PC-3 (cell line): ENCODE data around the gene SMYD3. TPM values are rescaled to one million over a fixed set of nuclear protein-coding genes. Genes with fewer than 3 reads are reported as not detected.
"Not testable (repeated sequence)": the region's sequence is repeated elsewhere in the genome, so short reads cannot be mapped to it uniquely, and the experiment has no call there.

Source experiments
- ATAC-seq: fragments of 200-7000 bp; cut with Tn5 transposase; 2 replicates; pipeline ENCODE4 v1.9.1; 2020; ENCODE audit warnings: mild to moderate bottlenecking, moderate library complexity
- BruUV-seq: library from RNA; stranded (reverse); fragments of 400-500 nt; replicated peaks from 2 replicates; lab custom pipeline; 2021; lab: Mats Ljungman, UMichigan
- CTCF ChIA-PET: fragments of 300-600 bp; sonication (Branson Sonifier 250); formaldehyde crosslinking; loops from one replicate; lab custom pipeline; 2022; ENCODE audit warnings: antibody characterized with exemption; lab: Charles Lee
- POLR2A ChIA-PET: fragments of 300-600 bp; sonication (Branson Sonifier 250); formaldehyde crosslinking; loops from one replicate; lab custom pipeline; 2022; ENCODE audit warnings: antibody characterized with exemption; ENCODE audit not compliant: unreplicated experiment; lab: Charles Lee
- DNase-seq: peaks from one replicate; pipeline ENCODE4 v3.0.0-alpha.2; 2015
- H2AFZ ChIP-seq: fragments of 300-600 bp; sonication (generic); 2 replicates; pipeline ENCODE4 v1.6.0; 2016; ENCODE audit warnings: antibody characterized with exemption, low read length
- H3F3A ChIP-seq: fragments of 300-600 bp; sonication (generic); one replicate; pipeline ENCODE4 v1.6.0; 2017; ENCODE audit warnings: antibody characterized with exemption, low read length, control low read depth, mild to moderate bottlenecking; ENCODE audit not compliant: unreplicated experiment
- H3K27ac ChIP-seq: fragments of 300-600 bp; sonication (generic); 2 replicates; pipeline ENCODE4 v1.5.1; 2016; ENCODE audit warnings: mild to moderate bottlenecking, low read length
- H3K27me3 ChIP-seq: fragments of 300-600 bp; sonication (generic); 2 replicates; pipeline ENCODE4 v1.6.1; 2016; ENCODE audit warnings: low read length, mixed read lengths
- H3K36me3 ChIP-seq: fragments of 300-600 bp; sonication (generic); 2 replicates; pipeline ENCODE4 v1.6.1; 2016; ENCODE audit warnings: low read depth, mixed run types, low read length, mixed read lengths
- H3K4me1 ChIP-seq: fragments of 300-600 bp; sonication (generic); 2 replicates; pipeline ENCODE4 v1.5.1; 2016; ENCODE audit warnings: low read length; ENCODE audit not compliant: insufficient read depth
- H3K4me2 ChIP-seq: fragments of 300-600 bp; sonication (generic); 2 replicates; pipeline ENCODE4 v1.6.0; 2016; ENCODE audit warnings: low read length
- H3K4me3 ChIP-seq: fragments of 300-600 bp; sonication (generic); 2 replicates; pipeline ENCODE4 v1.5.1; 2016; ENCODE audit warnings: mild to moderate bottlenecking, low read length, mixed read lengths
- H3K79me2 ChIP-seq: fragments of 300-600 bp; sonication (generic); 2 replicates; pipeline ENCODE4 v1.6.1; 2017; ENCODE audit warnings: low read length, mixed read lengths
- H3K9ac ChIP-seq: fragments of 300-600 bp; sonication (generic); 2 replicates; pipeline ENCODE4 v1.6.0; 2016; ENCODE audit warnings: mild to moderate bottlenecking, low read length
- H3K9me2 ChIP-seq: fragments of 300-600 bp; sonication (generic); replicated peaks from 2 replicates; pipeline ENCODE4 v1.6.1; 2016; ENCODE audit warnings: mixed run types, low read length, mixed read lengths
- H3K9me3 ChIP-seq: fragments of 300-600 bp; sonication (generic); 2 replicates; pipeline ENCODE4 v1.6.1; 2016; ENCODE audit warnings: low read length, mixed read lengths
- H4K20me1 ChIP-seq: fragments of 300-600 bp; sonication (generic); 2 replicates; pipeline ENCODE4 v1.6.1; 2016; ENCODE audit warnings: low read length, mixed read lengths
- EZH2 ChIP-seq: fragments of 300-600 bp; sonication (generic); IDR thresholded peaks from one replicate; pipeline ENCODE4 v1.6.1; 2017; ENCODE audit warnings: antibody characterized with exemption, mild to moderate bottlenecking, low read length; ENCODE audit not compliant: unreplicated experiment
- EZH2phosphoT487 ChIP-seq: fragments of 300-600 bp; sonication (generic); IDR thresholded peaks from 2 replicates; pipeline ENCODE4 v1.6.1; 2018; ENCODE audit warnings: mild to moderate bottlenecking, antibody characterized with exemption, low read length, borderline replicate concordance
- intact Hi-C: fragments of 100-400 bp; cut with micrococcal nuclease; formaldehyde crosslinking; loops from 2 replicates; pipeline ENCODE4 v1.9.0; 2023
- total RNA-seq: library from RNA; depleted of rRNA; stranded (reverse); fragments of >200 nt; gene quantifications from 2 replicates; pipeline ENCODE4 v1.2.3, GENCODE V29; 2014
- TF ChIP-seq, protein P1 (sequence below): fragments of 300-600 bp; sonication (generic); conservative IDR thresholded peaks from 2 replicates; pipeline ENCODE4 v1.5.1; 2017; ENCODE audit warnings: antibody characterized with exemption, low read depth, mild to moderate bottlenecking, low read length

SMYD3 gene
- total RNA-seq, 1 experiment from 2014 or later: 33.0 TPM

DNA sequence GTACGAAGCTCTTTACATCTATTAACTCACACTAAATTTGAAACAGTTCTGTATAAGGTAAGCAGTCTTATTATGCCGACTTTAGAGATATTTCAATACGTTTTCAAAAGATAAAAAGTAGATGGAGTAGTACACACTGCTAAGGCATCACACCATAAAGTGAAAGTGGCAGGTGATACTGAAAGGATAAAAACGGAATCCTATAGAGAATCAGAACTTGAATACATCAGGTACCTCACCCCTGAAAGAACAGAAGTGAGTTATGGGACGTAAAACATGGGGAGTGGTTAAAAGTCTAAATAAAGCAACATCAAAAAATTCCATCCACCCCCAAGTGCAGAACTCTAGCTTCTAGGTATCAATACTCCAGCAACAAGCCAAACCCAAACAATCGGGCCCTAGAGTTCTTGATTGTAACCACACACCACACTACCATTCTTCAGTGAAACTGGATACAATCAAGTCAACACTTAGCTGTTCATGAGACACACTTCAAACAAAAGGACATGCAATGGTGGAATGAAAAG, 142.6 kb downstream of the SMYD3 start:
- POLR2A ChIA-PET: no interaction called here
- CTCF ChIA-PET: no interaction called here
- H3K4me2 ChIP-seq: no peak overlapping the region

DNA sequence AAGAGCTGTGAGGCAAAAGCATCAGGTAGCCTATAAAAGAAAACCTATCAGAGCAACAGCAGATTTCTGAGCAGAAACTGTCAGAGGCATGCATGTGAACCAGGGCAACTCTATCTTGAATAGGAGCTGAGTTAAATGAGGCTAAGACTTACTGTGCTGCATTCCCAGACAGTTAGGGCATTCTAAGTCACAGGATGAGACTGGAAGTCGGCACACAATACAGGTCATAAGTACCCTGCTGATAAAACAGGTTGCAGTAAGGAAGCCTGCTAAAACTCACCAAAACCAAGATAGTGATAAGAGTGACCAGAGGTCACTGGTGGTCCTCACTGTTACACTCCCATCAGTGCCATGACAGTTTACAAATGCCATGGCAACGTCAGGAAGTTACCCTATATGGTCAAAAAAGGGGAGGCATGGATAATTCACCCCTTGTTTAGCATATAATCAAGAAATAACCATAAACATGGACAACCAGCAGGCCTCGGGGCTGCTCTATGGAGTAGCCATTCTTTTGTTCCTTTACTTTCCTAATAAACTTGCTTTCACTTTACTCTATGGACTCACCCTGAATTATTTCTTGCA, 150.0 kb downstream of the SMYD3 start:
- H3K9me2 ChIP-seq, H2AFZ ChIP-seq, H3K27ac ChIP-seq, intact Hi-C loops, POLR2A ChIA-PET, H3K27me3 ChIP-seq, H3K9ac ChIP-seq, H3K9me3 ChIP-seq, BruUV-seq, H3K4me1 ChIP-seq, CTCF ChIA-PET, H3K36me3 ChIP-seq, H3K4me3 ChIP-seq, H4K20me1 ChIP-seq, H3F3A ChIP-seq, H3K4me2 ChIP-seq: not testable (repeated sequence)
- DNase-seq (peak; percentile 28), ATAC-seq (peak; percentile 38)
- H3K79me2 ChIP-seq: peaks cover 20% of the 10 kb centered on the region

More for the DNA sequence above, 142.6 kb downstream of the SMYD3 start:
- no peaks in the 10 kb centered on the region for H3K27me3 ChIP-seq
- intact Hi-C loops: no loop called here
- peaks cover 6% of the 10 kb centered on the region; the same call in 1 of the 2 replicates for H3K79me2 ChIP-seq
- H3K27ac ChIP-seq: no peak overlapping the region
- H3K9me3 ChIP-seq: no peaks in the 10 kb centered on the region
- no peaks in the 10 kb centered on the region for H4K20me1 ChIP-seq
- no peak for TF ChIP-seq EZH2phosphoT487
- no peak for TF ChIP-seq EZH2
- TF ChIP-seq, protein P1, sequence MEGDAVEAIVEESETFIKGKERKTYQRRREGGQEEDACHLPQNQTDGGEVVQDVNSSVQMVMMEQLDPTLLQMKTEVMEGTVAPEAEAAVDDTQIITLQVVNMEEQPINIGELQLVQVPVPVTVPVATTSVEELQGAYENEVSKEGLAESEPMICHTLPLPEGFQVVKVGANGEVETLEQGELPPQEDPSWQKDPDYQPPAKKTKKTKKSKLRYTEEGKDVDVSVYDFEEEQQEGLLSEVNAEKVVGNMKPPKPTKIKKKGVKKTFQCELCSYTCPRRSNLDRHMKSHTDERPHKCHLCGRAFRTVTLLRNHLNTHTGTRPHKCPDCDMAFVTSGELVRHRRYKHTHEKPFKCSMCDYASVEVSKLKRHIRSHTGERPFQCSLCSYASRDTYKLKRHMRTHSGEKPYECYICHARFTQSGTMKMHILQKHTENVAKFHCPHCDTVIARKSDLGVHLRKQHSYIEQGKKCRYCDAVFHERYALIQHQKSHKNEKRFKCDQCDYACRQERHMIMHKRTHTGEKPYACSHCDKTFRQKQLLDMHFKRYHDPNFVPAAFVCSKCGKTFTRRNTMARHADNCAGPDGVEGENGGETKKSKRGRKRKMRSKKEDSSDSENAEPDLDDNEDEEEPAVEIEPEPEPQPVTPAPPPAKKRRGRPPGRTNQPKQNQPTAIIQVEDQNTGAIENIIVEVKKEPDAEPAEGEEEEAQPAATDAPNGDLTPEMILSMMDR: no peak
- no peak overlapping the region for H2AFZ ChIP-seq
- no peak overlapping the region for H3K4me3 ChIP-seq
- H3K36me3 ChIP-seq: no peaks in the 10 kb centered on the region
- H3F3A ChIP-seq: no peaks in the 10 kb centered on the region
- H3K9ac ChIP-seq: no peak overlapping the region
- no peaks in the 10 kb centered on the region for H3K4me1 ChIP-seq
- DNase-seq: no peak
- no TSS peak for BruUV-seq
- no peak for ATAC-seq
- H3K9me2 ChIP-seq: no peaks in the 10 kb centered on the region

DNA sequence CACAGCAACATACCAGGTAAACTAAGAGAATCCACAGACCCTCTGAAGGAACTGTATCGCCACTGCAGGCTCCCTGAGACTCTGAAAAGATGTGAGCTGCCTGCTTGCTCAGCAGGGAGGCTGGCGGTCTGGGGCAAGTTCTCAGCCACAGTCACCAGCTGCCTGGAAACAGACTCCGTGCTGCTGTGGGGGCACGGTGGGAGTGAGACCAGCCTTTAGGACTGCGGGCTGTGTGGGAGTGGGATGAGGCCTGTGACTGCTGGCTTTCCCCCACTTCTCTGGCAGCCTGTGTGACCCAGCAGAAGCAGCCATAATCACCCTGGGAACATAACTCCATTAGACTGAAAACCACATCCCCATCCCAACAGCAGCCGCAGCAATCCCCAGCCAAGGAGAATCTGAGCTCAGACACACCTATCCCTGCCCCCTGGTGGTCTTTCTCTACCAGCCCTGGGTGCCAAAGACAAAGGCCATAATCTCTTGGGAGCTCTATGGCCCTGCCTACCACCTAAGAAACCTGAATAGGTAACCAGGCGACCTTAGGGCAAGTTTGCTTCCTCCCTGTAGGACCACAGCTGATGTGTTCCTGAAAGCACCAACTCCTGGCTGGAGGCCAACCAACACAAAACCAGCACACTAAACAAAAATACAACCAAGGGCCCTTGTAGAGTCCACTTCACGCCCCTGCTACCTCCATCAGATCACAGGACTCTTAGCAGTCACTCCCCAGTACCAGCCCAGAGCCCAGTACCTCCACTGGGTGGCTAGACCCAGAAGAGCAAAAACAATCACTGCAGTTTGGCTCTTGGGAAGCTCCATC, 151.5 kb downstream of the SMYD3 start:
- POLR2A ChIA-PET: no interaction called here
- H3K9me2 ChIP-seq: no peaks in the 10 kb centered on the region
- H3K79me2 ChIP-seq: peaks cover 20% of the 10 kb centered on the region
- CTCF ChIA-PET: no interaction called here
- H3F3A ChIP-seq: no peaks in the 10 kb centered on the region
- H3K4me3 ChIP-seq: no peak overlapping the region
- no peaks in the 10 kb centered on the region for H3K4me1 ChIP-seq
- H3K9ac ChIP-seq: no peak overlapping the region
- no TSS peak for BruUV-seq
- DNase-seq (no peak), ATAC-seq (no peak)
- H4K20me1 ChIP-seq: no peaks in the 10 kb centered on the region; the same call in 1 of the 2 replicates
- no peak overlapping the region for H3K27ac ChIP-seq
- H3K4me2 ChIP-seq: no peak overlapping the region
- intact Hi-C loops: no loop called here
- no peaks in the 10 kb centered on the region for H3K9me3 ChIP-seq
- no peaks in the 10 kb centered on the region for H3K27me3 ChIP-seq
- H3K36me3 ChIP-seq: peaks cover 2% of the 10 kb centered on the region; the same call in 1 of the 2 replicates
- TF ChIP-seq EZH2phosphoT487: no peak
- TF ChIP-seq, protein P1: no peak
- no peak for TF ChIP-seq EZH2
- no peak overlapping the region for H2AFZ ChIP-seq
